Measurements from ENCODE around the gene DGLUCY.
"Not testable (repeated sequence)": the region's sequence is repeated elsewhere in the genome, so short reads cannot be mapped to it uniquely, and the experiment has no call there.

The DGLUCY gene

GRCh38 chr14:91173221-91173670 lies 59.4 kb downstream of the DGLUCY start:
- in situ Hi-C loops (cut with HindIII; ENCODE audit: low sequenced_read_pairs) = loop anchor here (25.0 kb wide), 1 partner anchor 114 kb away; no protein-coding TSS in a partner anchor

DNA sequence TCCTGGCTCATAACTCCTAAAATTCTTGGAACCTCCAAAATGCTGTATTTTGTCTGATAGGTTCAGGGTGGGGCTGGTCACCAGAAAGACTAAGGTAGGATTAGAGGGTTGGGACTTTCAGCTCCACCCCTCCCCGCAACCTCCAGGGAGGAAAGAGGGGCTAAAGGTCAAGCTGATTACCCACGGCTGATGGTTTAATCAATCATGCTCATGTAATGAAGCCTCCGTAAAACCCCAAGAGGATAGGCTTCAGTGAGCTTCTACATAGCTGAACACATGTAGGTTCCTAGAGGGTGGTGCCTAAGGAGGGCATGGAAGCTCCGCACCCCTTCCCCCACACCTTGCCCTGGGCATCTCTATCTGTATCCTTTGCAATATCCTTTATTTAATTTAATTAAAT lies 60.0 kb downstream of the DGLUCY start:
- H3K4me3 ChIP-seq (ENCODE audit: low read depth, low read length) = no peak overlapping the region
- DNase-seq (ENCODE audit: low read depth) = no peak
- TF ChIP-seq CTCF (IDR thresholded peaks at IDR 0.05; ENCODE audit: low read depth, low read length, missing control alignments) = no peak
- in situ Hi-C loops (cut with HindIII; ENCODE audit: low sequenced_read_pairs) = loop anchor here (25.0 kb wide), 1 partner anchor 113 kb away; no protein-coding TSS in a partner anchor

More at GRCh38 chr14:91173221-91173670, 59.4 kb downstream of the DGLUCY start:
- TF ChIP-seq CTCF (IDR thresholded peaks at IDR 0.05; ENCODE audit: low read depth, low read length, missing control alignments) = peak; percentile 89
- H3K4me3 ChIP-seq (ENCODE audit: low read depth, low read length) = no peak overlapping the region
- peak; percentile 65 for DNase-seq (ENCODE audit: low read depth)

DNA sequence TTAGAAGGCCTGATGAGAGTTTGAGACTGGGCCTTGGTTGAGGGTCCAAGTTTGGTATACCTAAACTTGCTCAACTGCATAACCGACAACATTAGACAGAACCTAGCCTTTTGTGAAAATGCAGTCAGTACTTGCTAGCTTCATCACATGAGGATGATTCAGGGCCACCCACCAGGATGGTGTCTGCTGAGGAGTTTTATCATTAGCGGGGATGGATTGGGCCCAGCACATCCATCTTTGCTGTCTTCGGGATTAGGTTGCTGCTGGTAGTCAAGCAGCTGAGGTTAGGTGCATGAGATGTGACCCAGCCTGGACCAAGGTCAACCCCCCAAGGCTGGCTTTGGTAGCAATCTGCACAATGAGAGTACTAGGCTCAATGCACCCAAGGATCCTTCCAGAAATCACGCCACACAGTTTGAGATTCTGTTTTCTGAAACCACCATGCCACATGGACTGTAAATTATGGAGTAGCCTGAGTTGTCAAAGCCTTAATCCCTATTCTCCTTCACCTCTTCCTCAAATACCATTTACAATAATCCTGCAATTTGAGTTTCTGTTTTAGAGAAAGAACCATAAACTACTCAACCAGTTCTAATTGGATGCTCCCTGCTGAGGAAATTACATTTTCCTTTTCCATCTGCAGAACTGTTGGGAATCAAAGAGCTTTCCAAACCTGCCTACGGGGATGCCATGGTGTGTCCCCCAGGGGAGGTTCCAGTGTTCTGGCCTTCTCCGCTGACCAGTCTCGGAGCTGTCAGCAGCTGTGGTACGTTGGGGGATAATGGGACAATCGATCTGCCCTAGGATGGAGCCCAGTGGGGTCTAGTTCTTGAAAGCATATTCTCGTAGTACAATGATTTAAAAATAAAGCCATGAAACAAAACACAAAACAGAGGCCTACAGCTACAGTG lies 61.7 kb downstream of the DGLUCY start:
- TF ChIP-seq CTCF (IDR thresholded peaks at IDR 0.05; ENCODE audit: low read depth, low read length, missing control alignments) = no peak

DNA sequence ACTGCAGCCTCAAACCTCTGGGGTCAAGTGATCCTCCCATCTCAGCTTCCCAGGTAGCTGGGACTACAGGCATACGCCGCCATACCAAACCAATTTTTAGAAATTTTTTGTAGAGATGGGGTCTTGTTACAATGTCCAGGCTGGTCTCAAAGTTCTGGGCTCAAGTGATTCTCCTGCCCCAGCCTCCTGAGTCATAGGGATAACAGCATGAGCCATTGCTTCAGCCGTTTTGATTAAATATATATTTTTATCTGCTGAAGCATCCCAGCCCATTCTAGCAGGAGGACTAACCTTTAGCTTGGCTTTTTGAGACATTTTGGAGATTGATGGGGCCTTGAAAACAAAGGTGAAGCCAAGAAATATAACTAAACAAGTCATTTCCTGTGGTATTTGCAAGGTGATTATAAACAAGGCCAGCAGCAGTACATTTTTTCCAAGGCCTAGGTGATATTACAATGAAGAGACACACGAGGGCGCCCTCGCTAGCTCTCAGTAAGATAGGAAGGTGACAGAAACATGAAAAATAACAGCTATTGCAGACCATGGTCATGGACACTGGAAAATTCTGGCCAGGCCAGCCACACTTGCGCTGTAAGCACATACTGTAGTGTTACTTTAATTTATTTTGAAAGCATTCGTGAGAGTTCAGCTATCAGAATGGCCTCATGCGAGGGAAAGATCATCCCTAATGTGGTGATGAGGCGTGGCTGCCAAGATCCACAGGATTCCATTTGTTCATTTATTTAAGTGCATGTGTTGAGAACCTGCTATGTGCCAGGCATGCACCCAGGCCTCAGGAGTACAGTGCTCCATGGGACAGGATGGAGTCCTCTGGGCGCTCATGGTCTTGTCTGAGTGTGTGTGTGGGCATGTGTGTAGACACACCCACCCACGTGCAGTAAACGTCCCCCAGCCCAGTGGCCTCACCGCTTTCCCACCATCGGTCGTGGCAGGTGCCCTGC lies 63.5 kb downstream of the DGLUCY start:
- H3K4me3 ChIP-seq (ENCODE audit: low read depth, low read length) = no peak overlapping the region
- in situ Hi-C loops (cut with HindIII; ENCODE audit: low sequenced_read_pairs) = no loop called here
- TF ChIP-seq CTCF (IDR thresholded peaks at IDR 0.05; ENCODE audit: low read depth, low read length, missing control alignments) = peak; percentile 77
- DNase-seq (ENCODE audit: low read depth) = peak; percentile 54

More for the DNA sequence above, 61.7 kb downstream of the DGLUCY start:
- DNase-seq (ENCODE audit: low read depth) = no peak
- no peak overlapping the region for H3K4me3 ChIP-seq (ENCODE audit: low read depth, low read length)
- in situ Hi-C loops (cut with HindIII; ENCODE audit: low sequenced_read_pairs) = no loop called here

DNA sequence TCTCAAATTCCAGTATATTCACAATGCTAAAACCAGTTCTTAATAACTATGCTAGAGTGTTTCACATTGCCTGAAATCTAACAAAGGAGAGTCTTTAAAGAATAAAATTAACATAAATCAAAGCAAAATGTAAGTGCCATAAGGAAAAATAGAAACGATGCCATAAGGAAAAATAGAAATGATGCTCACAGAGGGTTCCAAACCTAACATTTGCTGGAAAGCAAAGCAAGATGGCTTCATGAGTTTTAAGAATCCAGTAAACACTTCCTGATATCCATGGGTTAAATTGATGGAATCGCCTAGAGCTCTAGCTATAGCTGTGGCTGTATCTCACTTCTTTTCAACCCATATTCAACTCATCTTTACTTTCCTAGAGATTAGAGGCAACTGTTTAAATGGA lies 66.7 kb downstream of the DGLUCY start:
- DNase-seq (ENCODE audit: low read depth) = no peak
- in situ Hi-C loops (cut with HindIII; ENCODE audit: low sequenced_read_pairs) = no loop called here
- no peak for TF ChIP-seq CTCF (IDR thresholded peaks at IDR 0.05; ENCODE audit: low read depth, low read length, missing control alignments)
- no peak overlapping the region for H3K4me3 ChIP-seq (ENCODE audit: low read depth, low read length)

GRCh38 chr14:91182753-91183152 lies 68.9 kb downstream of the DGLUCY start:
- DNase-seq (ENCODE audit: low read depth); in situ Hi-C loops (cut with HindIII; ENCODE audit: low sequenced_read_pairs): not testable (repeated sequence)

More at GRCh38 chr14:91182753-91183152, 68.9 kb downstream of the DGLUCY start:
- not testable (repeated sequence) for H3K4me3 ChIP-seq (ENCODE audit: low read depth, low read length)

Measured in astrocyte of the cerebellum (primary cell).